K562 treated with DMSO at 1 percent for 12 hours (cell line): ENCODE data around the gene FGD6. TPM values are rescaled to one million over a fixed set of nuclear protein-coding genes. Genes with fewer than 3 reads are reported as not detected.

ENCODE experiments used
- total RNA-seq: library from RNA; unstranded; fragments of 300-600 nt; gene quantifications from 2 replicates; pipeline ENCODE4 v1.2.3, GENCODE V29; 2022; ENCODE audit not compliant: insufficient read depth

Gene FGD6
- 1.0 and 6.6 TPM in 2 replicates for total RNA-seq

GRCh38 chr12:95217377-95218149, at the start of gene FGD6, which contains the start of gene VEZT:
TSS of gene FGD6 (minus strand) at chr12:95217467. CDS start at chr12:95217240, 227 bp downstream.
TSS of gene VEZT (plus strand) at chr12:95217807. CDS start at chr12:95217851, 44 bp downstream.

GRCh38 chr12:95072900-95073697, 144.2 kb downstream of the FGD6 start, which contains the start of gene NR2C1:
TSS of gene NR2C1 (minus strand) at chr12:95073618. CDS start at chr12:95067384, 6,234 bp downstream.

Other genes with a start within 250 kb of the FGD6 start
- 157 and 199 TPM in 2 replicates for gene NDUFA12, start 213.8 kb downstream of the FGD6 start, total RNA-seq
- gene NR2C1, start 143.8 kb downstream of the FGD6 start, total RNA-seq: 6.0 and 24.0 TPM in 2 replicates
- gene VEZT, start 340 bp upstream of the FGD6 start, total RNA-seq: 7.6 and 25.8 TPM in 2 replicates